22Rv1 (cell line): ENCODE data around the gene MAN1A1.

ENCODE experiments used
- ZFX ChIP-seq: fragments of 450-650 bp; IDR thresholded peaks from 2 replicates; pipeline ENCODE4 v1.6.1; 2017; ENCODE audit warnings: antibody characterized with exemption, borderline replicate concordance
- TF ChIP-seq, protein P1 (sequence below): fragments of 450-650 bp; IDR thresholded peaks from 2 replicates; pipeline ENCODE4 v1.5.1; 2017; ENCODE audit warnings: mild to moderate bottlenecking

DNA sequence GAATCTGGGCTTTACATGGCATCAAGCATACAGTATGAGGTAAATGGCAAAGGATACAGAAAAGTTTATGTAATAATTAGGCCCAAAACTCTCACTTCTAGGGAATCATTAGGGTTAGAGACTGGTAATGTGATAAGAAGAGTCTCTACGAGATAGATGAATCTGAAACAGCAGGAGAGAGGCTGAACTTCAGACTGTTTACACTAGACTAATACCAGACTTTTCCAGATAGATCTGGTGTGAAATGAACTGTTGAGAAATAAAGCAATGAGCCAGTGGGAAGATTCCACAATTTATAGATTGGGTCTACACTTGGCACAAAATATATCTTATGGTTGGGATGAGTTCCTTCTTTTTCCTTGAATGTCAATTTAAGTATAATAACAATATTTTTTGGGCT, 134.3 kb downstream of the MAN1A1 start:
- TF ChIP-seq, protein P1, sequence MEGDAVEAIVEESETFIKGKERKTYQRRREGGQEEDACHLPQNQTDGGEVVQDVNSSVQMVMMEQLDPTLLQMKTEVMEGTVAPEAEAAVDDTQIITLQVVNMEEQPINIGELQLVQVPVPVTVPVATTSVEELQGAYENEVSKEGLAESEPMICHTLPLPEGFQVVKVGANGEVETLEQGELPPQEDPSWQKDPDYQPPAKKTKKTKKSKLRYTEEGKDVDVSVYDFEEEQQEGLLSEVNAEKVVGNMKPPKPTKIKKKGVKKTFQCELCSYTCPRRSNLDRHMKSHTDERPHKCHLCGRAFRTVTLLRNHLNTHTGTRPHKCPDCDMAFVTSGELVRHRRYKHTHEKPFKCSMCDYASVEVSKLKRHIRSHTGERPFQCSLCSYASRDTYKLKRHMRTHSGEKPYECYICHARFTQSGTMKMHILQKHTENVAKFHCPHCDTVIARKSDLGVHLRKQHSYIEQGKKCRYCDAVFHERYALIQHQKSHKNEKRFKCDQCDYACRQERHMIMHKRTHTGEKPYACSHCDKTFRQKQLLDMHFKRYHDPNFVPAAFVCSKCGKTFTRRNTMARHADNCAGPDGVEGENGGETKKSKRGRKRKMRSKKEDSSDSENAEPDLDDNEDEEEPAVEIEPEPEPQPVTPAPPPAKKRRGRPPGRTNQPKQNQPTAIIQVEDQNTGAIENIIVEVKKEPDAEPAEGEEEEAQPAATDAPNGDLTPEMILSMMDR, result no peak
- TF ChIP-seq ZFX, result no peak
